NCI-H146 treated with DMSO at 0.1 percent for 48 hours (cell line): ENCODE measurements around the gene VPS18.

Experiments used
- DNase-seq: peaks from one replicate; lab custom pipeline; 2025; ENCODE audit not compliant: unreplicated experiment; lab: John Stamatoyannopoulos, UW

The VPS18 gene

GRCh38 chr15:40934457-40934856, 40.2 kb downstream of the VPS18 start:
- DNase-seq: no peak

DNA sequence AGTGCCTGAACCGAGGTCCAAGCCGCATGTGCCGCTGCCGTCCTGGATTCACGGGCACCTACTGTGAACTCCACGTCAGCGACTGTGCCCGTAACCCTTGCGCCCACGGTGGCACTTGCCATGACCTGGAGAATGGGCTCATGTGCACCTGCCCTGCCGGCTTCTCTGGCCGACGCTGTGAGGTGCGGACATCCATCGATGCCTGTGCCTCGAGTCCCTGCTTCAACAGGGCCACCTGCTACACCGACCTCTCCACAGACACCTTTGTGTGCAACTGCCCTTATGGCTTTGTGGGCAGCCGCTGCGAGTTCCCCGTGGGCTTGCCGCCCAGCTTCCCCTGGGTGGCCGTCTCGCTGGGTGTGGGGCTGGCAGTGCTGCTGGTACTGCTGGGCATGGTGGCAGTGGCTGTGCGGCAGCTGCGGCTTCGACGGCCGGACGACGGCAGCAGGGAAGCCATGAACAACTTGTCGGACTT, 42.0 kb downstream of the VPS18 start:
- DNase-seq: no peak

DNA sequence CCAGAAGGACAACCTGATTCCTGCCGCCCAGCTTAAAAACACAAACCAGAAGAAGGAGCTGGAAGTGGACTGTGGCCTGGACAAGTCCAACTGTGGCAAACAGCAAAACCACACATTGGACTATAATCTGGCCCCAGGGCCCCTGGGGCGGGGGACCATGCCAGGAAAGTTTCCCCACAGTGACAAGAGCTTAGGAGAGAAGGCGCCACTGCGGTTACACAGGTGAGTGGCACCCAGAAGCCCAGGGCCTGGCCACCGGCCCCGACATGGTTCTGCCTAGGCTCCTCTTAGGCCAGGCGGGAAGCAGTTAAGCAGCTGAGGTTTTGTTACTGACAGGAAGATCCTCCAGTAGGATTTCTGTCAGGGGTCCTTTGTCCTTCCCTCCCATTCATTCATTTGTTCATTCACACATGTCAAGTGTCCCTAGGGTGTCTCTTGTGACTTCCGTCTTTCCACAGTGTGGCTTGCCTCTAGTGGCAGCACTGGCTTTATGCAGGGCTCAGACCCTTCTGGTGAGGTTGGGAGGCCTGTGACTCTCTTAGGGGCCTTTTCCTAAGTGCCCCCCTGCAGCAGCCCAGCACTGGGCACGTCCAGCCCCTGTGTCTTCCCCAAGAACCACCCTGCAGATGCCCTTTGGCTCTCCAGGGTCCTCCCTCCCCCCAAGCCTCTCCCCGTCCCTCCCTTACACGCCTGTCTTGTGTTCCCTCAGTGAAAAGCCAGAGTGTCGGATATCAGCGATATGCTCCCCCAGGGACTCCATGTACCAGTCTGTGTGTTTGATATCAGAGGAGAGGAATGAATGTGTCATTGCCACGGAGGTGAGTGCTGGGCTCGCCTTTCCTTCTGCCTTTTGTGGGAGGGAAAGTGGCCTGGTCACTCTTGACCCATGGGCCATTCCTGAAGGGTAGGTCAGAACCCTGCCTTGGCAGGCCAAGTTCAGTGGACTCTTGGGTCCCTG, 42.7 kb downstream of the VPS18 start:
- DNase-seq: no peak

- DNase-seq: no peak
These were observed 43.7 kb downstream of the VPS18 start for GRCh38 chr15:40937762-40938535.

GRCh38 chr15:40938536-40938870, 44.3 kb downstream of the VPS18 start:
- no peak for DNase-seq

DNA sequence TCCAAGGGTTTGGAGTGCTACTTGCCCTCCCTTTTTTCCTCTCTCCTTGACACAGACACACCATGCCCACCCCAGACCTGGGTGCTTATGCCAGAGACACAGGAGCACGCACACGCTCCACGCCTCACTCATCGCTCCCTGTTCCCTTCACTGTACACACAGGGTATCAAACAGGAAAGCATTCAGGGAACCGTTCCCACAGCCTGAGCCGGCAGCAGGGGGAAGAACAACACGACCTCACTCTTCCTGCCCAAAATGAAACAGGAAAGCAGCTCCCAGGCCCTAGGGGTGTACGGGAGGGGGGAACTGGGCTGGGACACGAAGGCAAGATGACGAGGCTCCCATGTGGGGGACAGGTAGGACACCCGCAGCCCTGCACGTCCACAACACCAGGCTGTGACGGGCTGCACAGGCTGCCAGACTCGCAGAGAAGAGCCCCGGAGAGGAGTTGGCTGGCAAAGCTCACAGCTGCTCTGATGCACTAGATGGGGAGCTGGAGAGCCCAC, 46.1 kb downstream of the VPS18 start:
- DNase-seq: no peak

DNA sequence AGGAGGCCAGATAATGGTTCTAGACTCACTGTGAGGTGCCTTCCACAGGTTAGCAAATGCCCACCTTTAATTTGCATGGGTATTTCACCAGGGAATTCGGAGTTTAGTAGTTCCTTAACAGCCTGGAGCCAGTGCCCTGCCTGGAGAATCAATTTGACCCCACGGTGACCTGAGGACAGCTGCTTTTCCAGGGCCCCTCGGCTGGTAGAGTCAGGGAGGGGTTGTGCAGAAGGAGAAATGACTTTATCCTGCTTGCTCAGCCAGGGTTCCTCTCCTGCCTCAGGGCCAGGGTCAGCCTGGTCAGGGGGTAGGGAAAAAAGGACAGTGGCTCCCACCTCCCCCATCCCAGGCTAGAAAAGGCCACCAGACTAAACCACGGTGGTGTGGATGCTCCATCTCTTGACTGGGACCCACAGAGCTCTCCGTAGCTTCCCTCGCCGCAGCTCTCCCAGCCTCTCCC, 46.8 kb downstream of the VPS18 start:
- DNase-seq: no peak

DNA sequence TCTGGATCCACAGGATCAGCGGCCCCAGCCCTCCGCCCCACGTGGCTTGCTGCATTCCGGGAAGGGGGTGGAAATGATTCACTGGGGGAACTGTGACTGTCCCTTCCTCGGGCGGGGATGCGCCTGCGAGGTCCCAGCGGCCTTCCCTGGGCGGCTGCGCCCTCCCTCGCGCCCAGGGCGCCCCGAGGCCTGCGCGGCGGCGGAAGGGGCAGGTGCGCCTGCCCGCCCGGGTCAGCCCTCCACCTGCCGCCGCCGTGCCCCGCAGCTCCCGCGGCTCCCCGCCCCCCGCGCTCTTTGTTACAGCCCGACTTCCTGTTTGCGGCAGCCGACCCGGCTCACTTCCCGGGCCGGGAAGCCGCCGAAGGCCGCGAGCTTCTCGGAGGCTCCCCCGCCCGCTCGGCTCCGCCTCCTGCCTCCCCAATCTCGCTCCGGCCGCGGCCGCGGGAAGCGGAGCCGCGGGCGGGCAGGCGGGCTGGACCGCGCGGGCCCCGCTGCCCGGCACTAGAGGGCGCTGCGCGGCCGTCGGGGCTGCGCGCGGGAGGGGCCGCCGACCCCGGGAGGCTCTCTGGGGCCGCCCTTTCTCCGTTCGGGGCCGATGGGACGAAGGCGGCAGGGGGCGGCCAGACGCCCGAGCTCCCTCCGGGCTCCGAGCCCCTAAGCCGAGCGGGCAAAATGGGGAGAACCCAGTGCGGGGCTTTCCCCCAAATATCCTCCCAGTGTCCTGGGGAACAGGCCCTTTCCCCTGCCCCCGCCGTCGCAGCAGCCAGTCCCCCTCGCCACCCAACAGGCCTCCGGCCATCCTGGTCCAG, 47.5 kb downstream of the VPS18 start:
- DNase-seq: peak; percentile 51

DNA sequence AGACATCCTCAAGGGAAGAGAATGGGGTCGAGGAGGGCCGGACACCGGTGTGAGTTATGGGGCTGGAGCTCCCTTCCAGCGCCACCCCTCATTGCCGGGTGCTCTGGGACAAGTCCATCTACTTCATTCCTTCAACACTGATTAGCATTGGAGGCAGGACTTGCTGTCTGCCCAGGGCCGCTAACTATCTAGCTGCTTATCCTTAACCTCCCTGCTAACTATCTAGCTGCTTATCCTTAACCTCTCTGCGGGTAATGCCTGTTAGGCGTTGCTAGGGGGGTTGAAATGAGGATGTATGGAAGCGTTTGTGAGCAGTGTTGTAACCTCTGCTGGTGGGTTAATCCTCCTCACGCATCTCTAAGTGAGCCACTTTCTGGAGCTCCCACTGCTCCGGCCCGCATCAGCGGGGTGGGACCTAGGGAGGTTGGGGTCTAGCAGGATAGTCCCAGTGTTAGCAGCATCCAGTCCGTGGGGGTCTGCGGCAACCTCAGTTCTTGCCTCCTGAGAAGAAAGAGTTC, 48.1 kb downstream of the VPS18 start:
- no peak for DNase-seq

DNA sequence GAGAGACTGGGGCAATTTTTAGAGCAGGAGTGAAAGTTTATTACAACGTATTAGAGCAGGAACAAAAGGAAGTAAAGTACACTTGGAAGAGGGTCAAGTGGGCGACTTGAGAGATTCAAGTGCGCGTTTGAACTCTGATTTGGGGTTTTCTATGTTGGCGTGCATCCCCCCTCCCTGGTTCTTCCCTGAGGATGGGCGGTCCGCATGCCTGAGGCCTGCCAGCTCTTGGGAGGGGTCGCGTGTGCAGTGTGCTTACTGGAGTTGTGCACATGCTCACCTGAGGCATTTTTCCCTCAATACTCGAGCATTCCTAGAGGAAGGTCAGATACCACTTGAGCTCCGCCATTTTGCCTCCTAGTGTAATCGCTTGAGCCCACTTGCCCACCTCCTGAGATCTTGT, 48.6 kb downstream of the VPS18 start:
- no peak for DNase-seq

DNA sequence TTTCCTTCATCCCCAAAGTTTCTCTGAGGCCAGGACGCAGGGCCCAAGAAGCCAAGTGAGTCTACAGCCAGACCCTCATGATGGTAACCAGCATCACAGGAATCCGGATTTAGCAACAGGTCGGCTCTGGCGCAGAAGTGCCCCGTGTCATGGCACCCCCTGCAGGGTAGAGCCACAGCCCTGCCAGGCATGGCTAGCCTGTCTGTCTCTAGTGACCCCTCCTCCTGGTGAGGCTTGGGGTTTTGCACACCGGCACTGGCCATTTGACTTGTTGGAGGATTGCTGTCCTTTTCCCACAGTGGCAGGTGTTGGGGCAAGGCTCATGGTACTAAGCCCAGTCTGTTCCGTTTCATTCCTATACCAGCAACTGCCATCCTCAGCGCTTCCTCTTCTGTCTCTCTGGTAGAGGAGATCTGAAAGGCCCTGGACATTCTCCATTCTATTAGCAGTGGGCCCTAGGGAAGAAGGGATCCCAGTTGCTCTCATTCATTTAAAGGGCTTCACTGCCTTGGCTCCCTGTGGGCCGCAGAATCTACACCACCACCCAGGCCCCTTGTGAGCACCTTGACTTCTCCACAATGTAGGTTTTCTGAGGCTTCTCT, 49.6 kb downstream of the VPS18 start:
- DNase-seq: no peak

GRCh38 chr15:40944510-40945296, 50.5 kb downstream of the VPS18 start:
- DNase-seq: peak; percentile 29

DNA sequence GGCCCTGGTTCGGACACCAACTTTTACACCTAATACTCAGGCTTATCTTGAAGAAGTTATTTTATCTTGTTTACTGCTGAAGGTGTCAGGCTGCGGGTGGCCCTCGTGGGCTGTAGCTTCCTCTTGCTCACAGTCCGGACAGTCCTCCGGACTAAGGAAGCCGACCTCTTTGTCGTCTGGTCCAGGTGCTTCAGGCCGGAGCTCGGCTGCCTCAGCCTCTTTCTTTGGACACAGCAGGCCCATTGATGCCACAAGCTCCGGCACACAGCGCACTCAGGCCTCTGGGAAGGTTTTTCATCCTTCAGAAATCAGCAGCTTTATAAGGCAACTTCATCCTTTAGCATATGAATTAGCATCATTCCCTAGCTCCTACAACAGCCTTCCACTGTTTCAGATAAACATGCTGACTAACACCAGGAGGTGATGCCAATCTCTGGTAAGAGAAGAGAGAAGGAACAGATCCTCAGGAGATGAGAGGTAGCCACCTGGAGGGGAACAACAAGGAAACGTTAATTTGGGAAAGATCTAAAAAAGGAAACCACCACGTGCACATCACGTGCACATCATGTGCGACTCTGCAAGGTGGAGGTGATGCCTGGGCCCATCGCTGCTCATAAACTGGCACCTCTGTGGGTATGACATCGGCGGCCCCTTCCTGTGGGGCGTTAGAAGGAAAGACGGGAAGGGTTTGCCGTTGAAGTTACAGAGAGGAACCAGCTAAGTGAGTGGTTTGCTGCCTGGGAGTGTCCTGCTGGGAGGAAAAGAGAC, 54.6 kb downstream of the VPS18 start:
- DNase-seq: no peak

DNA sequence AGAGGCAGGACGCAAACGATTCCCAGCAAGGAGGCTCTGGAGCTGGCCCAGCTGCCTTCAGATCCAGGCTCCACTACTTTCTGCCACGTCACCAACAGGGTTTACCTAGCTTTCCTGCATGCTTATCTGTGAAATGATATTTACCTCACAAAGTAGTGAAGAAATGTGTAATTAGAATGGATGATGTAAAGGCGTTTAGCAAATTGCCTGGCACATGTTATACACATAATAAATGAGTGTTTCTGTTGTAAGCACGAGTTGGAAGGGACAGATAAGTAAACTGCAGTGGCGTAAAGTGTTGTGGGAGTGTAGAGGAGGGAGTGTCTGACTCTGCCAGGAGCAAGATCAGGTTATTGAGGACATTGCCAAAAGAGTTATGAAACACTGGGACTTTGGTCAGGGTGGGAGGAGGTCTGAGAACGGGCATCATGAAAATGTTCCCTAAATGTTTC, 55.5 kb downstream of the VPS18 start:
- DNase-seq: no peak

GRCh38 chr15:40951764-40952163, 57.5 kb downstream of the VPS18 start:
- no peak for DNase-seq

- no peak for DNase-seq
These were observed 58.2 kb downstream of the VPS18 start for GRCh38 chr15:40952301-40952900.

DNA sequence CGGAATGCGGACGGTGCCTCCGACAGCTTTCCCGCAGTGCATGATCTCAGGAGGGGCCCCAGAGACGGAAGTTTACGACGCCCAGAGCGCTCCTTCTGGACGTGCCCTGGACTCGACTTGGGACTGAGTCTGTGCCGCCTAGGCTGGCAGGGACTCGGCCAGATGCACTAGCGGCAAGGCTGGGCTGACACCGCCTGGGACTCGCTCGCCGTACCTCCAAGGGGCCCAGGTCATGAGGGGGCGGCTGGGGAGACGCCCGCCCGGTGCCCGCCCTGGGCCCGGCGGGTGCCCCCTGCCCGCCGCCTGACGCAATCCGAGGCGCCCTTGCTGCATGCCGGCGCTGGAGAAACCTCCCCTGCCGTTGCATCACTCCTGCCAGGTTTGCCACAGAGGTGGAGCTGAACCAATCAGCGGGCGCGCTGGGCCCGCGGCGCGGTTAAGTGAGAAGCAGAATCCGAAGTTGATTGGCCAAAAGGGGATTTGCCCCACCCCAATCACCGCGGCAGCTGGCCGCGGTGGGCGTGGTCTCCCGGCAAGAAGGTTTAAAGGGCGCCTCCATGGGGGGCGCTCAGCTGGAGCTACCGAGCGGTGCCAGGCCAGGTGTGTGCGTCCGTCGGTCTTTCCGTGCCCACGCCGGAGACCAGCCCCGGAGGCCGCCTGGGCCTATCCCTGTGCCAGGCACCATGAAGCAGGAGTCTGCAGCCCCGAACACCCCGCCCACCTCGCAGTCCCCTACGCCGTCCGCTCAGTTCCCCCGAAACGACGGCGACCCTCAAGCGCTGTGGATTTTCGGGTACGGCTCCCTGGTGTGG, 58.9 kb downstream of the VPS18 start, which contains the start of gene CHAC1:
Gene CHAC1 (plus strand): TSS at position 571 of the 812 bp plus-strand sequence. CDS start 113 bp downstream, at position 684.
- peak; percentile 87 for DNase-seq
